ENCODE measurements around the gene GAB2. TPM values are rescaled to one million over a fixed set of nuclear protein-coding genes. Genes with fewer than 3 reads are reported as not detected.

The GAB2 gene
- total and polyA plus RNA-seq, 2 of the 13 experiments (the other 11 are each of a cell fraction or from before 2014, with no cell fraction given): 4.1 to 8.6 TPM

DNA sequence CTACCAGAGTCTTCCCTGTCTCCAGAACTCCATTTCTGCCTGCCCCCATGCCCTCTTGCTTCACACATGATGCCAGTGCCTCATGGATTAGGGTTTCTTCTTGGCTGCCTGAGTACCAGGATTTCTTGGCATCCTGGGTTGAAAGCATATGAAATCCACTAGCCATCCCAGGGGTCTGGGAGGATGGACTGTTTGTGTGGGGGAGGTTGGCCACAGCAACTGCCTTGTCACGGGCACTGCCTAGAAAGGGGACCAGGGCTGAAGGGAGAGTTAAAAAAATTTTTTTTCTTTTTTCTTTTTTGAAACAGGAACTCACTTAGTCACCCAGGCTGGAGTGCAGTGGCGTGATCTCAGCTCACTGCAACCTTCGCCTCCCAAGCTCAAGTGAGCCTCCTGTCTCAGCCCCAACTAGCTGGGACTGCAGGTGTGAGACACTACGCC is 224.7 kb downstream of the GAB2 start (continued):
- no peak for TF ChIP-seq TFDP2 (CRISPR knock-in tag; IDR thresholded peaks at IDR 0.05)
- TF ChIP-seq ZNF101 (CRISPR knock-in tag; IDR thresholded peaks at IDR 0.05; ENCODE audit: borderline replicate concordance, low read depth): no peak
- no peak for TF ChIP-seq ZNF317 (CRISPR knock-in tag; IDR thresholded peaks at IDR 0.05)
- TF ChIP-seq, protein P1, sequence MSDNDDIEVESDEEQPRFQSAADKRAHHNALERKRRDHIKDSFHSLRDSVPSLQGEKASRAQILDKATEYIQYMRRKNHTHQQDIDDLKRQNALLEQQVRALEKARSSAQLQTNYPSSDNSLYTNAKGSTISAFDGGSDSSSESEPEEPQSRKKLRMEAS (IDR thresholded peaks at IDR 0.05): no peak
- no peak for TF ChIP-seq NR2F6 (IDR thresholded peaks at IDR 0.05)
- TF ChIP-seq NR2F6 (CRISPR knock-in tag; IDR thresholded peaks at IDR 0.05): no peak

DNA sequence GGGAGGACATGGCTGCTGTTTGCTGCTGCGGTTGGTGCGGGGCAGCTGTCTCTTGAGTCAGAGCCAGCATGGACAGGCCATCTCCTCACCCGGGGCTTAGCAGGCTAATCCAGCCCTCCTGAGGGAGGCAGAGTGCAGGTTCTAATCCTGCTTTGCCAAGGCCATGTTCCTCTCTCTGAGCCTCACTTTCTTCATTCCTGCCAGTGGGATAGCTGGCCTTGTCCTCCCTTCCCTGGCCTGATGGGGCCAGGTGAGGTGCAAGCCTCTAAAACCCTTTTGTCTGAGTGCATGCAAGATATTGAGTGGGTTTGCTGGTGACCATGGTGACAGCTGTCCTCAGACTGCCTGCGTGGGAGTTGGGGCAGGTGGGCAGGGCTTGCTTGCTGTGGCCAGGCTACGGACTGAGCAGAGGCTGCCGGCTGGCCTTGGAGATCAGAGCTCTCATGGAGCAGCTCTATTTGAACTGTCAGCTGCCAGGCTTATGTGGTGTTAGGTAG is 225.3 kb downstream of the GAB2 start:
- DNase-seq (ENCODE audit: low spot score) (no peak), FAIRE-seq (no peak), ATAC-seq (peak; percentile 8; the same call in 1 of the 3 replicates)
- POLR2A ChIA-PET: interaction anchor here (1.5 to 1.7 kb wide), 3 partner anchors 10 to 382 kb away, joined by 3 to 9 read pairs (median 5); partner anchors contain the start of genes INTS4 and NARS2
- H3K4me2 ChIP-seq (ENCODE audit: low read depth, low read length): peak overlapping the region; percentile 14; the same call in 1 of the 2 replicates
- 0 out of 2 replicates have a peak overlapping the region, but pooled peaks have one; percentile 19 for H3K9ac ChIP-seq (ENCODE audit: insufficient read depth, low read depth, low read length)
- no peak overlapping the region; a peak in 1 of 6 replicates for H3K4me3 ChIP-seq (replicated peaks in 1 of 3; ENCODE audit: insufficient read depth in 1 of 3, low read depth in 2 of 3, low read length in 3 of 3)
- no peaks in the 10 kb centered on the region; a peak in 1 of 5 replicates for H3K27me3 ChIP-seq (ENCODE audit: control insufficient read depth in 1 of 2, insufficient read depth in 2 of 2, low read length in 2 of 2)
- H3K36me3 ChIP-seq (replicated peaks in 1 of 2; ENCODE audit: control insufficient read depth in 1 of 2, insufficient read depth in 2 of 2, low read length in 2 of 2): no peaks in the 10 kb centered on the region
- CTCF ChIA-PET (ENCODE audit: low intra/inter-chr PET ratio, low total read pairs): no interaction called here
- in situ Hi-C loops (cut with HindIII; ENCODE audit: extremely low pct_ligation_motif_present, low pct_unique_long_range_greater_than_20kb) (no loop called here), intact Hi-C loops (cut with micrococcal nuclease; ENCODE audit: unreplicated experiment) (no loop called here)
- peak overlapping the region; percentile 36 for H3K27ac ChIP-seq (ENCODE audit: extremely low read length, insufficient read depth, low read length)
- 11% methylated on average over 4 of the region's 6 CpGs for WGBS (ENCODE audit: low lambda C conversion rate)
- peaks cover 7% of the 10 kb centered on the region for H3K79me2 ChIP-seq (ENCODE audit: insufficient read depth, low read length)
- H2AFZ ChIP-seq (ENCODE audit: low read length): no peak overlapping the region
- no peaks in the 10 kb centered on the region for H3K9me3 ChIP-seq (ENCODE audit: low read length)
- no peaks in the 10 kb centered on the region for H4K20me1 ChIP-seq (ENCODE audit: insufficient read depth, low read length)
- BruUV-seq (replicated peaks): no TSS peak
- H3K4me1 ChIP-seq (ENCODE audit: insufficient read depth, low read length): peaks cover 69% of the 10 kb centered on the region
- 0 out of 2 replicates have a peak, but pooled peaks have one; percentile 14 for TF ChIP-seq ARID5B (CRISPR knock-in tag; IDR thresholded peaks at IDR 0.05)
- no peak for TF ChIP-seq ATF7-NPFF (CRISPR knock-in tag; IDR thresholded peaks at IDR 0.05; ENCODE audit: low read depth)
- no peak for TF ChIP-seq ZNF230 (CRISPR knock-in tag; IDR thresholded peaks at IDR 0.05)
- peak; percentile 24; the same call in 1 of the 2 replicates for TF ChIP-seq TFAP4 (IDR thresholded peaks at IDR 0.05; ENCODE audit: borderline replicate concordance, low read depth)
- TF ChIP-seq SAP130 (CRISPR knock-in tag; IDR thresholded peaks at IDR 0.05; ENCODE audit: low read depth): peak; percentile 43; the same call in 1 of the 2 replicates
- no peak for TF ChIP-seq KAT8 (CRISPR knock-in tag; IDR thresholded peaks at IDR 0.05)
- TF ChIP-seq MXI1 (IDR thresholded peaks at IDR 0.05; ENCODE audit: borderline replicate concordance, low read depth, low read length): peak; percentile 12; the same call in 1 of the 3 replicates
- TF ChIP-seq, protein P2, sequence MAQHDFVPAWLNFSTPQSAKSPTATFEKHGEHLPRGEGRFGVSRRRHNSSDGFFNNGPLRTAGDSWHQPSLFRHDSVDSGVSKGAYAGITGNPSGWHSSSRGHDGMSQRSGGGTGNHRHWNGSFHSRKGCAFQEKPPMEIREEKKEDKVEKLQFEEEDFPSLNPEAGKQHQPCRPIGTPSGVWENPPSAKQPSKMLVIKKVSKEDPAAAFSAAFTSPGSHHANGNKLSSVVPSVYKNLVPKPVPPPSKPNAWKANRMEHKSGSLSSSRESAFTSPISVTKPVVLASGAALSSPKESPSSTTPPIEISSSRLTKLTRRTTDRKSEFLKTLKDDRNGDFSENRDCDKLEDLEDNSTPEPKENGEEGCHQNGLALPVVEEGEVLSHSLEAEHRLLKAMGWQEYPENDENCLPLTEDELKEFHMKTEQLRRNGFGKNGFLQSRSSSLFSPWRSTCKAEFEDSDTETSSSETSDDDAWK (CRISPR knock-in tag; IDR thresholded peaks at IDR 0.05): no peak
- peak; percentile 23; the same call in 1 of the 2 replicates for TF ChIP-seq IKZF5 (CRISPR knock-in tag; IDR thresholded peaks at IDR 0.05)
